Neural crest cell (in vitro differentiated cells): ENCODE measurements around the gene PXDC1. TPM values are rescaled to one million over a fixed set of nuclear protein-coding genes. Genes with fewer than 3 reads are reported as not detected.

Source experiments
- DNase-seq: peaks from one replicate; pipeline ENCODE4 v3.0.0; 2021; ENCODE audit warnings: low read depth, mixed read lengths, low spot score
- H3K27ac Mint-ChIP-seq: one replicate; pipeline ENCODE4 v1.8.0; 2021; ENCODE audit warnings: mild to moderate bottlenecking, mixed read lengths; ENCODE audit not compliant: unreplicated experiment
- H3K27me3 Mint-ChIP-seq: 2 replicates; pipeline ENCODE4 v1.8.0; 2021; ENCODE audit warnings: low read depth, mild to moderate bottlenecking, mixed read lengths
- H3K36me3 Mint-ChIP-seq: 2 replicates; pipeline ENCODE4 v1.8.0; 2021; ENCODE audit warnings: low read depth, mild to moderate bottlenecking, mixed read lengths
- H3K4me1 Mint-ChIP-seq: 2 replicates; pipeline ENCODE4 v1.8.0; 2021; ENCODE audit warnings: mixed read lengths
- H3K4me3 Mint-ChIP-seq: one replicate; pipeline ENCODE4 v1.8.0; 2021; ENCODE audit warnings: mild to moderate bottlenecking, mixed read lengths
- H3K9me3 Mint-ChIP-seq: 2 replicates; pipeline ENCODE4 v1.8.0; 2021; ENCODE audit warnings: mixed read lengths
- total RNA-seq: library from RNA; stranded (reverse); gene quantifications from 2 replicates; pipeline ENCODE4 v1.2.1, GENCODE V29; 2021
- TF ChIP-seq, protein P1 (sequence below): fragments of 200-600 bp; sonication (generic); conservative IDR thresholded peaks from 2 replicates; pipeline ENCODE4 v1.5.0; 2021; ENCODE audit warnings: antibody characterized with exemption, mild to moderate bottlenecking

The PXDC1 gene
- total RNA-seq, 1 donor from 2014 or later, result 4.8 TPM

DNA sequence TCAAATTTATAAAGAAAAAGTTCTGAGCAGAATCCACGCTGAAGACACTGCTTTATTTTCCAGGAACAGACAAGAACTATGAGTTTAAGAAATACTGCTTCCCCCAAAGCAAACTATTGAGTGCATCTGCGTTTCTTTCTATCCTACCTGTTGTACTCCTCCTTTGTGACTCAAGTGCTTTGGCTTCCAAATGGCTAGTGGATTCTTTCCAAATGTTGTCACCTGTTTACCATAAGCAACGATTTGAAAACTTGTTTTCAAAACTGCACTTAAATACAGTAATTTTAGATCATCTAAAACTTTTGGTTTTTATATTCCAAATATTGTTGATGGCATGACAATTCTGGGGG, 9.5 kb downstream of the PXDC1 start:
- Mint-ChIP-seq H3K4me3 (no peak overlapping the region), H3K9me3 (no peaks in the 10 kb centered on the region), H3K27ac (no peak overlapping the region), H3K27me3 (peaks cover 3% of the 10 kb centered on the region), H3K36me3 (no peaks in the 10 kb centered on the region), H3K4me1 (peaks cover 12% of the 10 kb centered on the region)
- DNase-seq, result no peak
- TF ChIP-seq, protein P1, sequence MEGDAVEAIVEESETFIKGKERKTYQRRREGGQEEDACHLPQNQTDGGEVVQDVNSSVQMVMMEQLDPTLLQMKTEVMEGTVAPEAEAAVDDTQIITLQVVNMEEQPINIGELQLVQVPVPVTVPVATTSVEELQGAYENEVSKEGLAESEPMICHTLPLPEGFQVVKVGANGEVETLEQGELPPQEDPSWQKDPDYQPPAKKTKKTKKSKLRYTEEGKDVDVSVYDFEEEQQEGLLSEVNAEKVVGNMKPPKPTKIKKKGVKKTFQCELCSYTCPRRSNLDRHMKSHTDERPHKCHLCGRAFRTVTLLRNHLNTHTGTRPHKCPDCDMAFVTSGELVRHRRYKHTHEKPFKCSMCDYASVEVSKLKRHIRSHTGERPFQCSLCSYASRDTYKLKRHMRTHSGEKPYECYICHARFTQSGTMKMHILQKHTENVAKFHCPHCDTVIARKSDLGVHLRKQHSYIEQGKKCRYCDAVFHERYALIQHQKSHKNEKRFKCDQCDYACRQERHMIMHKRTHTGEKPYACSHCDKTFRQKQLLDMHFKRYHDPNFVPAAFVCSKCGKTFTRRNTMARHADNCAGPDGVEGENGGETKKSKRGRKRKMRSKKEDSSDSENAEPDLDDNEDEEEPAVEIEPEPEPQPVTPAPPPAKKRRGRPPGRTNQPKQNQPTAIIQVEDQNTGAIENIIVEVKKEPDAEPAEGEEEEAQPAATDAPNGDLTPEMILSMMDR, result no peak

DNA sequence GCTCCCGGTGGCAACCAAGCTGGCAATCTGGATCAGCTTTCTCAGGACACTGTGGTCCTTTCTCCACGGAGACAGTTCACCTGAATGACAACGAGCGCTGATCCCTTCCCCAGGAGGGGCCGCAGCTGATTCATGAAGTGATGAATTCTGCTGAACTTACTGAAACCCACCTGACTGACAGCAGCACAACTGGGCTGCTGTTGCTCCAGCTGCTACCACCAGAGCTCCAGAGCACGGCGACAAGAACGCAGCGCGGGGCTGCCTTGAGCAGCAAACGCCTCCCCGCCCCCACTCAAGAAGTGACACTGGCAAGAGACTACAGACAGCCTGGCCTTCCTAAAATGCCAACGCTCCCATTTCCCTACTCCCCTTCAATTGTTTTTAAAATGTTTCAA, 10.0 kb downstream of the PXDC1 start:
- H3K27ac Mint-ChIP-seq, result no peak overlapping the region
- H3K4me3 Mint-ChIP-seq, result no peak overlapping the region

DNA sequence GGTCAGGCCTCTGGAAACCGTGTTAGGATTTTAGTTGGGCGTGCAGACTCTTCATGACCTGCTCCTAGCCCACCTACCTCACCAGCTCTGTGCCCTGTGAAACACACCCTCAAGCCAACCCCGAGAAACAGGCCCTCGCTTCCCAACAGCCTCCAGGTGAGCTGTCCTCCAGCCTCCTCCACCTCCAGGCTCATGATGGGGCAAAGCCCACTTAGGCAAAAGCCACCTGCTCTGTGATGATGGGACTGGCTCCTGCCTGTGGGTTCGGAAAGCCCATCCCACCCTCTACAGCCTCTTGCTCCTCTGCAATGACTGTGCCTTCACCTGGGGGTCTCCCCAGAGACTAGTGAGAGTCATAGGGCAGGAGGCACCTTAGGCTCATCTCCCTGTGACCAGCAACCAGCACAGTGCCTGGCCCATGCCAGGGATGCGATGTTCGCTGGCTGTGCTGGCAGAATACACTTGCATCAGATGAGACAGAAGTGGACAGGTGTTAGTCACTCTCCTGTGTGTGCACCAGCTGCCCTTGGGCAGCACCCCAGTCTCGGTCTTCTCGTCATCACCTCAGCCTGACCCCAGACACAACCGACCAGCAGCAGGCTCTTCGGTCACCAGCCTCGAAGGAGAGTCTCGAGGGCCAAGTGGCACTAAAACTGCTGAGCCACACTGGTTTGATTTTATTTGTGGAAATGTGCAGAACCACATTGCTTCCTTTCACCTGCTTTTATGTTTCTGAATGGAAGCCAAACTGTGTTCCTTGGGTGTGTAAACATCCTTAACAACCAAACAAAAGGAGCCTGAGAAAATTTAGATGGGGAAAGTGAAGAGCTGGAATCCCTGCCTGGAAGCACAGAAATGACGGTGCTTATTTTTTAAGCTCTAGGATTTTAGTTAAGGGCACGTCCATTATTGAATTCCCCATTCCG, 10.7 kb downstream of the PXDC1 start:
- TF ChIP-seq, protein P1, result no peak
- Mint-ChIP-seq H3K27me3 (peaks cover 3% of the 10 kb centered on the region), H3K36me3 (peaks cover 7% of the 10 kb centered on the region), H3K4me3 (no peak overlapping the region), H3K4me1 (peaks cover 12% of the 10 kb centered on the region), H3K27ac (no peak overlapping the region), H3K9me3 (no peaks in the 10 kb centered on the region)
- no peak for DNase-seq

More for the DNA sequence above, 10.0 kb downstream of the PXDC1 start:
- DNase-seq, result no peak
- H3K4me1 Mint-ChIP-seq, result peaks cover 12% of the 10 kb centered on the region
- peaks cover 2% of the 10 kb centered on the region for H3K36me3 Mint-ChIP-seq
- TF ChIP-seq, protein P1, result no peak
- H3K9me3 Mint-ChIP-seq, result no peaks in the 10 kb centered on the region
- H3K27me3 Mint-ChIP-seq, result peaks cover 3% of the 10 kb centered on the region

DNA sequence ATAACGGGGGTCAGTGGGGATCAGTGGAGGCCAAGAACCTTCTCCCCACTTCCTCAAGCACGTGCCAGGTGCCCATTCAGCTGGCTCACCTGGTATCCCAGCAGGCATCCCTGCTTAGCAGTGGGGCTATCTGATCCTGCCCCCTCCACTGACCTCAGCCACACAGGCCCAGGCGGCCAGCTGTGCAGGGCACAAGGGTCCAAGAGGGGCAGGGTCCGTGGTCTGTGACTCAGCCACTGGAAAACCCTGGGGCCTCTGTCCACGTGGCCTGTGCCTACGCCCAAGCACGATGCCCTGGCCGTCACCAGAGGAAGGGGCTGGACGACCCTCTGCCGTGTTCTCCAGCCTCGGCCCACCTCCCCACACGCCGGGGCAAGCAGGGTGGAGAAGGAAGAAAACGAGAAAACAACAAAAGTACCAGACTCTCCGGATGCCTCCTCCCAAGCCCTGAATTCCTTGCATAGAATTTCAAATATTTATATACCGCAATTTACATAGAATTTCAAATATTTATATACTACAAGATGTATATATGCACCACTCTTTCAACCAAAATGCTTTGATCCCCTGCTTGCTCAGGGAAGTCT, 12.1 kb downstream of the PXDC1 start:
- Mint-ChIP-seq H3K4me3 (no peak overlapping the region), H3K9me3 (no peaks in the 10 kb centered on the region), H3K36me3 (peaks cover 19% of the 10 kb centered on the region), H3K27me3 (peaks cover 3% of the 10 kb centered on the region), H3K4me1 (peaks cover 12% of the 10 kb centered on the region), H3K27ac (no peak overlapping the region)
- no peak for DNase-seq
- TF ChIP-seq, protein P1, result no peak

DNA sequence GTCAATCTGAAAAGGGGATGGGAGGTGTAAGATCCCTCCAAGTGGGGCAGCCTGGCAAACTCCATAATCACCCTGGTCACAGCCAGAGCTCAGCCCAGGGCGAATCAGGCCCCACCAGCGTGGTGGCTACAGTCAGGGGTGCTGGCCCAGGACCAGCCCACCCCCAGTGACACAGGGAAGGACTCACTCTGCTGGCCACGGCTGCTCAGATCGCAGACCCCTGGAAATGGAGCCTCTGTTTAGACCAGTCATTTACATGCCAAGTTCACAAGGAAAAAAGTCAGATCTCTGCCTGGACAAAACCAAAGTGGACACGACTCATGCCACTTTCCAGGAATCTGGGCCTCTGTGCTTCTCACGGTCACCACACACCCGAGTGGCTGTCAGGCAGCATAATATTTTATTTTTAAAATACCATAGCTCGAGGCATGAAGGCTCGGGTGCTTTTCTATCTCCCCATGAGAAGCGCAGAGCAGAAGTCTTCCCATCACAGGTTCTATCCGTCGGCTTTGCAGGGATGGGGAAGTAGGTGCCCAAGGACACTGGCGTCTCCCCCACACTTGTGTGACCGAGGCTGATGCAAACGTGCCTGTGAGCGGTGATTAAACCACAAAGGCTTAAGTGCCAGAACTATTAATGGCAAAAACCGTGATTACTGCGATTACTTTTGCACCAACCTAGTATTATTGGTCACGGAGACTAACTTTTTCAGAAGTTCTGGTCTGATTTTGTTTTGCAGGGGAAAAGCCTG, 13.0 kb downstream of the PXDC1 start:
- DNase-seq, result no peak
- TF ChIP-seq, protein P1, result no peak
- peaks cover 21% of the 10 kb centered on the region for H3K36me3 Mint-ChIP-seq
- peaks cover 12% of the 10 kb centered on the region for H3K4me1 Mint-ChIP-seq
- peaks cover 3% of the 10 kb centered on the region for H3K27me3 Mint-ChIP-seq
- no peaks in the 10 kb centered on the region for H3K9me3 Mint-ChIP-seq
- H3K27ac Mint-ChIP-seq, result no peak overlapping the region
- no peak overlapping the region for H3K4me3 Mint-ChIP-seq
